WTC11 (cell line): ENCODE results near the gene QRFP. TPM values are rescaled to one million over a fixed set of nuclear protein-coding genes. Genes with fewer than 3 reads are reported as not detected.

Experiments used
- ATAC-seq: fragments of 200-7000 bp; cut with Tn5 transposase; 2 replicates; pipeline ENCODE4 v1.10.0; 2021; ENCODE audit warnings: mild to moderate bottlenecking, moderate library complexity
- CTCF ChIA-PET: fragments of 300-600 bp; sonication (Branson Sonifier 250); formaldehyde crosslinking; loops from one replicate; lab custom pipeline; 2021; ENCODE audit warnings: antibody characterized with exemption; lab: Charles Lee
- POLR2A ChIA-PET: fragments of 350-600 bp; sonication (Branson Sonifier 250); formaldehyde crosslinking; loops from one replicate; lab custom pipeline; 2021; ENCODE audit warnings: antibody characterized with exemption; lab: Charles Lee
- DNase-seq: peaks from one replicate; pipeline ENCODE4 v3.0.0; 2021; ENCODE audit warnings: low spot score
- H3K27ac Mint-ChIP-seq: 2 replicates; pipeline ENCODE4 v1.8.0; 2021; ENCODE audit warnings: mixed read lengths
- H3K27me3 Mint-ChIP-seq: 2 replicates; pipeline ENCODE4 v1.8.0; 2021; ENCODE audit warnings: low read depth, mild to moderate bottlenecking, moderate library complexity, mixed read lengths
- H3K36me3 Mint-ChIP-seq: 2 replicates; pipeline ENCODE4 v1.8.0; 2021; ENCODE audit warnings: mixed read lengths
- H3K4me1 Mint-ChIP-seq: 2 replicates; pipeline ENCODE4 v1.8.0; 2022; ENCODE audit warnings: mixed read lengths
- H3K4me3 Mint-ChIP-seq: 2 replicates; pipeline ENCODE4 v1.8.0; 2021; ENCODE audit warnings: mild to moderate bottlenecking, moderate library complexity, mixed read lengths
- H3K9me3 Mint-ChIP-seq: 2 replicates; pipeline ENCODE4 v1.8.0; 2021; ENCODE audit warnings: mixed read lengths
- ATF1 ChIP-seq: sonication (generic); formaldehyde crosslinking; IDR thresholded peaks from 2 replicates; pipeline ENCODE4 v1.8.1; 2023; ENCODE audit warnings: mild to moderate bottlenecking, moderate library complexity, missing genetic modification reagents
- CREB1 ChIP-seq: sonication (generic); formaldehyde crosslinking; IDR thresholded peaks from 2 replicates; pipeline ENCODE4 v1.8.0; 2023; ENCODE audit warnings: mild to moderate bottlenecking, missing genetic modification reagents
- ESRRA ChIP-seq: sonication (generic); formaldehyde crosslinking; IDR thresholded peaks from 2 replicates; pipeline ENCODE4 v1.8.1; 2022; ENCODE audit warnings: mild to moderate bottlenecking, missing genetic modification reagents, borderline replicate concordance
- FOXJ3 ChIP-seq: sonication (generic); formaldehyde crosslinking; IDR thresholded peaks from 2 replicates; pipeline ENCODE4 v1.9.0; 2021; ENCODE audit warnings: missing genetic modification reagents, mild to moderate bottlenecking, borderline replicate concordance
- JUN ChIP-seq: sonication (generic); formaldehyde crosslinking; IDR thresholded peaks from 2 replicates; pipeline ENCODE4 v1.8.0; 2023; ENCODE audit warnings: mild to moderate bottlenecking, missing genetic modification reagents
- MXD4 ChIP-seq: fragments of 250-450 bp; sonication (Bioruptor Pico); IDR thresholded peaks from 2 replicates; pipeline ENCODE4 v1.8.0; 2021; ENCODE audit warnings: mild to moderate bottlenecking, moderate library complexity, borderline replicate concordance
- NFYB ChIP-seq: sonication (generic); formaldehyde crosslinking; conservative IDR thresholded peaks from 2 replicates; pipeline ENCODE4 v1.8.0; 2022; ENCODE audit warnings: low read depth, missing genetic modification reagents
- PRDM15 ChIP-seq: sonication (generic); formaldehyde crosslinking; IDR thresholded peaks from 2 replicates; pipeline ENCODE4 v1.8.0; 2022; ENCODE audit warnings: missing genetic modification reagents
- SMAD3 ChIP-seq: sonication (generic); formaldehyde crosslinking; IDR thresholded peaks from 2 replicates; pipeline ENCODE4 v1.8.0; 2022; ENCODE audit warnings: missing genetic modification reagents, mild to moderate bottlenecking, borderline replicate concordance
- SOX15 ChIP-seq: fragments of 250-450 bp; sonication (Bioruptor Pico); IDR thresholded peaks from 2 replicates; pipeline ENCODE4 v1.9.0; 2021; ENCODE audit warnings: mild to moderate bottlenecking
- USF1 ChIP-seq: sonication (generic); formaldehyde crosslinking; IDR thresholded peaks from 2 replicates; pipeline ENCODE4 v1.8.0; 2022; ENCODE audit warnings: mild to moderate bottlenecking, missing genetic modification reagents
- USF2 ChIP-seq: sonication (generic); formaldehyde crosslinking; IDR thresholded peaks from 2 replicates; pipeline ENCODE4 v1.8.1; 2023; ENCODE audit warnings: mild to moderate bottlenecking, missing genetic modification reagents, moderate library complexity
- ZBTB43 ChIP-seq: sonication (generic); formaldehyde crosslinking; IDR thresholded peaks from 2 replicates; pipeline ENCODE4 v1.8.1; 2023; ENCODE audit warnings: mild to moderate bottlenecking, missing genetic modification reagents
- ZNF138 ChIP-seq: sonication (generic); formaldehyde crosslinking; conservative IDR thresholded peaks from 2 replicates; pipeline ENCODE4 v1.8.1; 2022; ENCODE audit warnings: mild to moderate bottlenecking, moderate library complexity, missing genetic modification reagents
- ZNF423 ChIP-seq: fragments of 250-450 bp; sonication (Bioruptor Pico); IDR thresholded peaks from 2 replicates; pipeline ENCODE4 v2.1.2; 2022; ENCODE audit warnings: mild to moderate bottlenecking, moderate library complexity
- ZNF532 ChIP-seq: fragments of 250-450 bp; sonication (Bioruptor Pico); IDR thresholded peaks from 2 replicates; pipeline ENCODE4 v1.9.0; 2021; ENCODE audit warnings: mild to moderate bottlenecking, borderline replicate concordance
- total RNA-seq: library from RNA; stranded (reverse); gene quantifications from 3 replicates; pipeline ENCODE4 v1.2.3, GENCODE V29; 2021
- TF ChIP-seq, protein P1 (sequence below): sonication (generic); formaldehyde crosslinking; IDR thresholded peaks from 2 replicates; pipeline ENCODE4 v1.8.1; 2022; ENCODE audit warnings: mild to moderate bottlenecking, missing genetic modification reagents, moderate library complexity, borderline replicate concordance

QRFP gene
- total RNA-seq, 1 experiment from 2014 or later = not detected

- DNase-seq (no peak), ATAC-seq (no peak)
- CTCF ChIA-PET = interaction anchor here (1.0 to 3.0 kb wide), 5 partner anchors 11 to 224 kb away, joined by 4 to 9 read pairs (median 5); no protein-coding TSS in a partner anchor
- no peak overlapping the region for H3K4me3 Mint-ChIP-seq
- no peak overlapping the region for H3K27ac Mint-ChIP-seq
- no peaks in the 10 kb centered on the region for H3K27me3 Mint-ChIP-seq
- H3K9me3 Mint-ChIP-seq = no peaks in the 10 kb centered on the region
- H3K4me1 Mint-ChIP-seq = peaks cover 9% of the 10 kb centered on the region
- no peak for TF ChIP-seq ZNF532 (CRISPR knock-in tag)
- no peak for TF ChIP-seq USF2 (CRISPR knock-in tag)
- no peak for TF ChIP-seq PRDM15
- no peak for TF ChIP-seq FOXJ3 (CRISPR knock-in tag)
- TF ChIP-seq, all 79 proteins: peak for 0
- H3K36me3 Mint-ChIP-seq = no peaks in the 10 kb centered on the region
- POLR2A ChIA-PET = interaction anchor here (0.6 kb wide), 1 partner anchor 13 kb away, joined by 3 read pairs; no protein-coding TSS in a partner anchor
Measured at GRCh38 chr9:130925050-130925678, 28.6 kb upstream of the QRFP start.

- POLR2A ChIA-PET = no interaction called here
- ATAC-seq (no peak), DNase-seq (no peak)
- Mint-ChIP-seq H3K36me3 (no peaks in the 10 kb centered on the region), H3K27me3 (no peaks in the 10 kb centered on the region), H3K27ac (no peak overlapping the region), H3K4me3 (no peak overlapping the region), H3K4me1 (peaks cover 9% of the 10 kb centered on the region), H3K9me3 (no peaks in the 10 kb centered on the region)
- TF ChIP-seq ZBTB43 (CRISPR knock-in tag) = no peak
- no peak for TF ChIP-seq NFYB (CRISPR knock-in tag)
- no peak for TF ChIP-seq ZNF423 (CRISPR knock-in tag)
- no peak for TF ChIP-seq MXD4 (CRISPR knock-in tag)
- TF ChIP-seq USF1 (CRISPR knock-in tag) = no peak
- TF ChIP-seq ESRRA = no peak
- no peak for TF ChIP-seq ATF1 (CRISPR knock-in tag)
- TF ChIP-seq ZNF532 (CRISPR knock-in tag) = no peak
- TF ChIP-seq SMAD3 = no peak
- TF ChIP-seq CREB1 (CRISPR knock-in tag) = no peak
- TF ChIP-seq ZNF138 (CRISPR knock-in tag) = no peak
- TF ChIP-seq SOX15 (CRISPR knock-in tag) = no peak
- TF ChIP-seq JUN = no peak
- TF ChIP-seq, protein P1, sequence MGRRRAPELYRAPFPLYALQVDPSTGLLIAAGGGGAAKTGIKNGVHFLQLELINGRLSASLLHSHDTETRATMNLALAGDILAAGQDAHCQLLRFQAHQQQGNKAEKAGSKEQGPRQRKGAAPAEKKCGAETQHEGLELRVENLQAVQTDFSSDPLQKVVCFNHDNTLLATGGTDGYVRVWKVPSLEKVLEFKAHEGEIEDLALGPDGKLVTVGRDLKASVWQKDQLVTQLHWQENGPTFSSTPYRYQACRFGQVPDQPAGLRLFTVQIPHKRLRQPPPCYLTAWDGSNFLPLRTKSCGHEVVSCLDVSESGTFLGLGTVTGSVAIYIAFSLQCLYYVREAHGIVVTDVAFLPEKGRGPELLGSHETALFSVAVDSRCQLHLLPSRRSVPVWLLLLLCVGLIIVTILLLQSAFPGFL (CRISPR knock-in tag) = no peak
- CTCF ChIA-PET = interaction anchor here (1.0 kb wide), 1 partner anchor 17 kb away, joined by 4 read pairs; no protein-coding TSS in a partner anchor
Measured at GRCh38 chr9:130924448-130924788, 27.8 kb upstream of the QRFP start.
